NCI-H1092 treated with DMSO at 0.1 percent for 48 hours (cell line): Measurements from ENCODE around the gene SELENOI.
A peak's percentile ranks its signal among the peaks of the same experiment; 100 is the strongest.
"Not testable (repeated sequence)": the region's sequence is repeated elsewhere in the genome, so short reads cannot be mapped to it uniquely, and the experiment has no call there.

Experiments
- DNase-seq: peaks from one replicate; lab custom pipeline; 2025; lab: John Stamatoyannopoulos, UW

Gene SELENOI

GRCh38 chr2:26345545-26346453 is at the start of gene SELENOI:
Gene SELENOI, plus strand, starts transcription at chr2:26346143. Its CDS starts 90 bp downstream, at chr2:26346233.
- DNase-seq = peak; percentile 98

GRCh38 chr2:26297061-26297460 is 48.9 kb upstream of the SELENOI start:
- DNase-seq = no peak

DNA sequence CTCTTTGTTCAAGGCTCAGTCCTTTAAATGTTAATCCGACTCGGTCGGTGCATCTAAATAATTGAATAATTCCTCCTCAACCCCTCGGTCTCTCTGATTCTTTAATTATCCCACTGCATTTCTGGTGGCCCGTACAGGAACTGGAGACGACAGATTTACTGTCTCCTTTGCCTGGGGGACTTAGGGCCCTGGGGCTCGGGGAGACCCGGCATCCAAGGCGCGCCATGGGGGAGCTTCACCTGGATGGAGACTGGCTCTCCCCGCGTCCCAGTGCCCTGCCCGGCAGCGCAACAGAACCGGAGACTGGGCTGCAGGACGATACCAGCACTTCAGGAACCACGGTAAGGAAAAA is 47.7 kb upstream of the SELENOI start:
- DNase-seq = no peak

DNA sequence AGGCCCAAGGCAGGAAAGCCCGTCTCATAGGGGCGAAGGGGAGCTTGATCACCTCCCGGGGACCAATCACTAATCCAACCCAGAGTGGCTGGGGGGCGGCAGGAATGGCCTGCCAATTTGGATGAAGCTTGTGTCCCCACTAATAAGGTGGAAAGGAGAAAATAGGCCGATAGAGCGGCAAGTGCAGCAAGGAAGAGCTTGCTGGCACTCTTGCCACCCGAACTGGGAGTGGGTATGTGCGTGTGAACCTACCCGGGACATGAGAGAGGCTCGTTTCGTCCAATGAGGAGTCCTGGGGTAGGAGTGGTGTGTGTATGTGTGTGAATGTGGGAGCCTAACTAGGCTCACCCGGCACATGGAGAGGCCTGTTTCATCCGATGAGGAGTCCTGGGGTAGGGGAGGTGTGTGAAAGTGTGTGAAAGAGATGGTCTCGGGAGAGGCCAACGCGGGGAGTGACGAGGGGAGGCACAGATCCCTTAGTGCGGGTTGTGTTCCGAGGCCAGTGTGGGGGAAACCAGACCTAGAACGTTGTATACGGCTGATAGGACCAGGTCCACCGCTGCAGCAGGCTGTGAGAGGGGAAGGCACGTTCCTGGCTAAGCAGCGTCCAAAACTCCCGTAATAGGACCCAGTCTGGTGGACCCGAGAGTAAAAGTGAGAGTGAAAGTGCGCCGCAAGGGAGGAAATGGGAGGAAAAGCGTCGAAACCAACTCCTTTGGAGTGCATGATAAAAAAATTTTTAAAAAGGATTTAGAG is 47.1 kb upstream of the SELENOI start:
- no peak for DNase-seq

- DNase-seq = no peak
Measured at GRCh38 chr2:26299471-26300101, 46.4 kb upstream of the SELENOI start.

- no peak for DNase-seq
Measured at GRCh38 chr2:26300234-26300925, 45.6 kb upstream of the SELENOI start.

- DNase-seq = no peak
Measured at GRCh38 chr2:26302846-26303245, 43.1 kb upstream of the SELENOI start.

GRCh38 chr2:26305094-26305493 is 40.8 kb upstream of the SELENOI start:
- DNase-seq = not testable (repeated sequence)

GRCh38 chr2:26305540-26305939 is 40.4 kb upstream of the SELENOI start:
- no peak for DNase-seq

DNA sequence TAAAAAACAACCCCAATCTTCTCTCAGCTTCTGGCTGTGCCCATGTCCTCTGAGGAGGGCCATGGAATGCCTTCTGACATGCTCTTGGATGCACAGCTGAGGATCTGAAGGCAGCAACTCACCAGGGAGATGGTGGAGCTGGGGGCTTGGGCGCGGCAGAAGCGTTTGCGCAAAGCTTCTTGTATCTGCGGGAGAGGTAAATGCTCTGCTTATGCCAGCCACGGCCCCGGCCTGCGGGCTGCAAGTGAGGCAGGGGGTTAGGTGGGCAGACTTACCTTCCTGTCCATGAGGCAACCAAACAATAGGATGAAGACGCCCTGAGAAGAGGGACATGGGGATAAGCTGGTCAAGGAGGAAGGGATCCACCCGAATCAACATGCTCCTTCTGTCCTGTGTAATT is 36.0 kb upstream of the SELENOI start:
- DNase-seq = no peak

DNA sequence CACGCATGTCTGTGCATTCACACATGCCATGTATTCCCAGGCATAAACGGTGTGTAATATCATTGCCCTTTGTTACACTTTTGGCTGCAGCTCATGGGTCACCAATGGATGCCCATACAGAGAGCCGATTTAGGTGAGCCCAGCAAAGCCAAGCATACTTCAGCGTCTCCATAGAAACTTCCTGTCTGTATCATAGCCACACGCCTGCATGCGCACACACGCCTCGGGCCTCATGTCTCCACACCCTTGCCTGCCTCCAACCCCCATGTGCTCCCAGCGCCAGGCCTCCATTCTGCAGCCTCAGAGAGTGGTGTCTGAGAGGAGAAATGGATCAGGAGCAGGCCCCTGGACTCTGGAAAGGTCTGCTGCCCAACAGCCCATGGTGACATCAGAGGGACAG is 33.5 kb upstream of the SELENOI start:
- DNase-seq = no peak

DNA sequence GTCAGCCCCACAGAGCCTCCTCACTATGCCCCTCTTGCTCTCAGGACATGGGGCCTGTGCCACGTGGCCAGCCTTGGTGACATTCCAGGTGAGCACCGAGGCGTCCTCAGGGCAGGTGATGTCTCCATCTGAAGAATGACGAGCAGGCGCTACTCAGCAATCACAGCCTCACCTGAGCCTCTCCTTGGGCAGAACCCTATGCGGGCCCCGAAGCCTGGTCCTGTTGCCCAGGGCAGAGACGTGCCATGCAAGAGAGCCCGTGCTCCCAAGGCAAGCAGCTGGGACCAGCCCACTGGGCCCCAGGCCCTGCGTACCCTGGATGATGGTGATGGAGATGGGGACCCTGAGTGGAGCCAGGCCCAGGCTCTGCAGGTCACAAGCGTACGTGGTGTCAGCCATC is 32.5 kb upstream of the SELENOI start:
- DNase-seq = no peak

GRCh38 chr2:26314243-26314642 is 31.7 kb upstream of the SELENOI start:
- DNase-seq = no peak

GRCh38 chr2:26316041-26316440 is 29.9 kb upstream of the SELENOI start:
- DNase-seq = no peak

DNA sequence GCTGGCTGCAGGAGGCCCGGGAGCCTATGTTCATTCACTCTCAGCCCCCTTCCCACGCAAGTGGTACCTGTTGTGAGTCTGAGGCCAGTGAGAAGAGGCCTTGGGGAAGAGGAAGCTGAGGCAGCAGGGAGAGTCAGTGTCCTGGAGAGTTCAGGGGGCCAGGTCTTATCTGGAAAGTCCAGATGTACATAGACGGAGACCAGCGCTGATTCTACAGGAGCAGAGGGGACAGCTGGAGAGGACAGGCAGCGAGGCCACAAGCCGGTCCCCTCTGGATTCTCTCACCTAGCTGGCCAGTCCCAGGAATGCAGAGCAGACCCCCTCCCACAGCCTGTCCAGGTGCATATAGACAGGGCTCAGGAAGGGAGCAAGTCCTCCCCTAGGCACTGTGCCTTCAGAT is 29.1 kb upstream of the SELENOI start:
- no peak for DNase-seq

DNA sequence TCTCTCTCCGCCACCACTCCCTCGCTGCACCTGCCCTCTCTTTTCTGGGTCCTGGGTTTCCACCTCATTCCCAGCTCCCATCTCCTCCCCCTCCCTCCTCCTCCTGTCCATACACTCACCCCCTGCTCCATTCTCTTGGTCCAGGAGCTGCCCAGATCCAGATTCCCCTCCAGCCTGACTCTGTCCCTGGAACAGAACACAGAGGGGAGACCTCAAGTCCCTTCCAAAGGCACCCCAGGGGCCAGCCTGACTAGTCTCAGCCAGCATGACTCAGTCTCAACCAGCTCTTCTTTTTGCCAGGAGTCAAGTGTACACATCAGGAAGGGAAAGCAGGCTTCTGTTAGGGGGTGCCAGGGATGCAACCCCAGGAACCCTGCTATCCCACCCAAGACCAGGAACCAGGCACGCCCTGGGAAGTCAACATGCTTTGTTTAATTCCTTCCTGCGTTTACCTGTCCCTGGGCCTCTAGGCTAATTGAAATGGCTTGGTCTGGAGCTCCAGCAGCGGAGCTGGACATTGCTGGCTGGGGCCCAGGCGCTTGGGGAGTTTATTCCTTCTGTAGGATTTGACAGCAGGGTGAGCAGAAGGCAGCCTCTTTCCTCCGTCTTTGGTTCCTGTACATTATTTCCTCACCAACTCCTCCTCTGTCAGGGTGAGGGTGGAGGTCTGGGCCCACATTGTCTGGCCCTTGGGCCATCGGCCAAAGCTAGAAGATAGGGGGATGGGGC is 28.4 kb upstream of the SELENOI start:
- DNase-seq = no peak

DNA sequence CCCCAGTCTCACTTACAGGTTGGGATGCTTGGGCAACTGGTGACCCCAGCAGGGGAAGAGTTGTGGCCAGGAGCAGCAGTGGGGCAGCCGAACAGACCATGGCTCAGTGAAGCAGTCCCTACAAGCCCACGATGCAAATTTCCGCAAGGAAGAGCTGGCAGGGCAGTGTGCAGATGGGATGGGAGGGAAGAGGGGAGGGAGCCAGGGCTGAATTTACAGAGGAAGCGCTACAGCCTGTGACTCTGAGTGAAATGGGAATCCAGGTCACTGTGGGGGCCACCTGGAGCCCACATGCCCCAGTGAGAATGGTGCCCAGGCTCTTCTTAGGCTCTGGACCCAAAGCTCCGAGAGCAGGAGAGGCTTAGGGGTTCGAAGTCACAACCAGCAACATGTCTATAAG is 27.0 kb upstream of the SELENOI start:
- DNase-seq = no peak

DNA sequence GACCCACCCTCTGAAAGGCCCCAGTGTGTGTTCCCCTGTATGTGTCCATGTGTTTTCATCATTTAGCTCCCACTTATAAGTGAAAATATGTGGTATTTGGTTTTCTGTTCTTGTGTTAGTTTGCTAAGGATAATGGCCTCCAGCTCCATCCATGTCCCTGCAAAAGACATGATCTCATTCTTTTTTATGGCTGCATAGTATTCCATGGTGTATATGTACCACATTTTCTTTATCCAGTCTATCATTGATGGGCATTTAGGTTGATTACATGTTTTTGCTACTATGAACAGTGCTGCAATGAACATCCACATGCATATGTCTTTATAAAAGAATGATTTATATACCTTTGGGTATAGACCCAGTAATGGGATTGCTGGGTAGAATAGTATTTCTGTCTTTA is 21.5 kb upstream of the SELENOI start:
- DNase-seq = not testable (repeated sequence)

DNA sequence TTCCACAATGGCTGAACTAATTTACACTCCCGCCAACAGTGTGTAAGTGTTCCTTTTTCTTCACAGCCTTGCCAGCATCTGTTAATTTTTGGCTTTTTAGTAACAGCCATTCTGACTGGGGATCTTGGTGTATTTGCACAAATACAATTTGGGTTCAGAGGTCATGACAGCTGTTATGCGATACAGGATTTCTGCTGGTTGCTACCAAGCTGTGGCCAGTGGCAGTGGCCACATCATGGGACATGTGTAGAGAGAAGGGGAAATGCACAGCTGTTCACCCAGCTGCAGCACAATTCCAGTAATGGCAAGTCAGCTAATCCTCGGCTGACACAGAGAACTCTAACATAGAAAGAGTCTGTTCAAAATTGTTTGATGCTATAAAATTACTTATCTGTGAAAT is 21.0 kb upstream of the SELENOI start:
- no peak for DNase-seq

DNA sequence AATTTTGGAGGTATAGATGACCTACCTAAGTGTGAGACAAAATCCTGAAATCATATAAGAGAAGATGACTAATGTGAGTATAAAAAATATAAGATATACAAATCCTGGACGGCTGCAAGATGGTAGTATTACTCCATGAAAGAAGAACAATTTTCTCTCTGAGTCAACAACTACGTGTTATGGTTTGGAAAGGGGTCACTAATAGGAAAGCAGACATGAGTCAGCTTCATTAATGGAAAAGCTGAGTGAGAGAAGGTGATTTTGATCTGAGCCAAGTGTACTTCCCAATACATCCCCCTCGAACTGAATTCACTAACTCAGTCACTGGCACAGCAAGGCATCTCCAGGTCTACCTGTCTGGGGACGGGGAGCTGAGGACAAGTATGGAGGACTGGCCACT is 20.1 kb upstream of the SELENOI start:
- no peak for DNase-seq

DNA sequence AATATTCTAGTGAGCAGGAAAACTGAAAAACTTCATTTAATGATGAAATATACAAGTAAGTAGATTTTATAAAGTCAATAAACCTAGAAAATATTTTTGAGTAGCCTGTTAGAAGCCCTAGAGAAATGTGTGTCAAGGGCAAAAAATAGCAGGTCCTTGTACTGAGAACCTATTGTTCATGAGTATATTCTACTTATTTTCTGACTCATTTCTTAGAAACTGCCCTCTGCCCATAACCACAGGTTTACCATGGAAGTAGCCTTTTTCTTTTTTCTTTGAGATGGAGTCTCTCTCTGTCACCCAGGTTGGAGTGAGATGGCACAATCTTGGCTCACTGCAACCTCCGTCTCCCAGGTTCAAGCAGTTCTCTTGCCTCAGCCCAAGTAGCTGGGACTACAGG is 19.4 kb upstream of the SELENOI start:
- no peak for DNase-seq
